HepG2 (cell line): Measurements from ENCODE around the gene TXNDC11. TPM values are rescaled to one million over a fixed set of nuclear protein-coding genes. Genes with fewer than 3 reads are reported as not detected.

Experiments
- ATF6 ChIP-seq: sonication (generic); formaldehyde crosslinking; conservative IDR thresholded peaks from 2 replicates; pipeline ENCODE4 v1.4.0; 2020; ENCODE audit warnings: missing genetic modification reagents
- HES4 ChIP-seq: sonication (generic); formaldehyde crosslinking; IDR thresholded peaks from 2 replicates; pipeline ENCODE4 v1.9.0; 2021; ENCODE audit warnings: mild to moderate bottlenecking, missing genetic modification reagents, borderline replicate concordance
- KLF6 ChIP-seq: IDR thresholded peaks from 2 replicates; pipeline ENCODE4 v1.8.0; 2016; ENCODE audit warnings: missing biosample characterization, missing genetic modification reagents
- MXD3 ChIP-seq: IDR thresholded peaks from 2 replicates; pipeline ENCODE4 v1.6.1; 2016; ENCODE audit warnings: mild to moderate bottlenecking, missing biosample characterization, missing genetic modification reagents
- MXI1 ChIP-seq: IDR thresholded peaks from 3 replicates; pipeline ENCODE4 v1.6.1; 2012; ENCODE audit warnings: low read depth, low read length, inconsistent platforms, borderline replicate concordance
- NFIB ChIP-seq: sonication (generic); formaldehyde crosslinking; IDR thresholded peaks from 2 replicates; pipeline ENCODE4 v1.9.0; 2021; ENCODE audit warnings: missing genetic modification reagents, mild to moderate bottlenecking, borderline replicate concordance
- TARDBP ChIP-seq: sonication (generic); formaldehyde crosslinking; IDR thresholded peaks from 2 replicates; pipeline ENCODE4 v1.8.0; 2022; ENCODE audit warnings: mild to moderate bottlenecking, missing genetic modification reagents
- TCF12 ChIP-seq, 2 experiments: fragments of 450-650 bp in 1 of 2; sonication (generic) in 1 of 2; formaldehyde crosslinking in 1 of 2; IDR thresholded peaks; 2 replicates each; pipeline versions ENCODE4 v1.6.1 to v1.8.0; 2017 to 2022; ENCODE audit warnings: antibody characterized with exemption in 1 of 2, mild to moderate bottlenecking in 1 of 2, missing genetic modification reagents in 1 of 2, moderate library complexity in 1 of 2
- ZBTB4 ChIP-seq: sonication (generic); formaldehyde crosslinking; IDR thresholded peaks from 2 replicates; pipeline ENCODE4 v1.4.0; 2020; ENCODE audit warnings: missing genetic modification reagents, mild to moderate bottlenecking, borderline replicate concordance
- ZNF510 ChIP-seq: sonication (generic); formaldehyde crosslinking; IDR thresholded peaks from 2 replicates; pipeline ENCODE4 v1.4.0; 2020; ENCODE audit warnings: low read depth, mild to moderate bottlenecking, missing genetic modification reagents
- ZNF749 ChIP-seq: sonication (generic); formaldehyde crosslinking; IDR thresholded peaks from 2 replicates; pipeline ENCODE4 v1.8.0; 2022; ENCODE audit warnings: mild to moderate bottlenecking, missing genetic modification reagents, moderate library complexity, borderline replicate concordance
- polyA plus RNA-seq, 8 experiments: library from polyadenylated mRNA; depleted of rRNA in 3 of 8; stranded (reverse) in 7 of 8; unstranded in 1 of 8; fragments of >200 nt; fragmentation: Illumina TruSeq in 4 of 8; extraction: Trizol in 4 of 8; gene quantifications; 2 replicates each; pipeline versions ENCODE4 v1.2.1 to v1.2.3, GENCODE V29; 2011 to 2016; ENCODE audit warnings: low read depth in 4 of 8, missing spikeins in 1 of 8, mixed read lengths in 1 of 8; ENCODE audit not compliant: insufficient read depth in 1 of 8
- total RNA-seq, 5 experiments: library from RNA; depleted of rRNA; stranded (reverse); fragments of >200 nt; fragmentation: Illumina TruSeq; extraction: Trizol; gene quantifications; 2 replicates each; pipeline ENCODE4 v1.2.3, GENCODE V29; 2016; ENCODE audit warnings: low read depth in 1 of 5
- TF ChIP-seq, protein P1 (sequence below): sonication (generic); formaldehyde crosslinking; IDR thresholded peaks from 2 replicates; pipeline ENCODE4 v1.8.1; 2023; ENCODE audit warnings: missing genetic modification reagents, mild to moderate bottlenecking, borderline replicate concordance
- TF ChIP-seq, protein P2 (sequence below): sonication (generic); formaldehyde crosslinking; IDR thresholded peaks from 2 replicates; pipeline ENCODE4 v1.4.0; 2020; ENCODE audit warnings: missing genetic modification reagents
- TF ChIP-seq, protein P3 (sequence below): sonication (generic); formaldehyde crosslinking; IDR thresholded peaks from 2 replicates; pipeline ENCODE4 v1.4.0; 2020; ENCODE audit warnings: missing genetic modification reagents, low read depth, mild to moderate bottlenecking, borderline replicate concordance
- TF ChIP-seq, protein P4 (sequence below), 2 experiments: sonication (generic) in 1 of 2; formaldehyde crosslinking in 1 of 2; IDR thresholded peaks; 2 replicates each; pipeline versions ENCODE4 v1.4.0 to v1.6.1; 2018 to 2020; ENCODE audit warnings: missing genetic modification reagents in 2 of 2, borderline replicate concordance in 1 of 2, low read depth in 1 of 2, mild to moderate bottlenecking in 1 of 2, missing biosample characterization in 1 of 2

TXNDC11 gene
- total and polyA plus RNA-seq, 2 of the 13 experiments (the other 11 are each of a cell fraction or from before 2014, with no cell fraction given): 74.9 to 123 TPM

DNA sequence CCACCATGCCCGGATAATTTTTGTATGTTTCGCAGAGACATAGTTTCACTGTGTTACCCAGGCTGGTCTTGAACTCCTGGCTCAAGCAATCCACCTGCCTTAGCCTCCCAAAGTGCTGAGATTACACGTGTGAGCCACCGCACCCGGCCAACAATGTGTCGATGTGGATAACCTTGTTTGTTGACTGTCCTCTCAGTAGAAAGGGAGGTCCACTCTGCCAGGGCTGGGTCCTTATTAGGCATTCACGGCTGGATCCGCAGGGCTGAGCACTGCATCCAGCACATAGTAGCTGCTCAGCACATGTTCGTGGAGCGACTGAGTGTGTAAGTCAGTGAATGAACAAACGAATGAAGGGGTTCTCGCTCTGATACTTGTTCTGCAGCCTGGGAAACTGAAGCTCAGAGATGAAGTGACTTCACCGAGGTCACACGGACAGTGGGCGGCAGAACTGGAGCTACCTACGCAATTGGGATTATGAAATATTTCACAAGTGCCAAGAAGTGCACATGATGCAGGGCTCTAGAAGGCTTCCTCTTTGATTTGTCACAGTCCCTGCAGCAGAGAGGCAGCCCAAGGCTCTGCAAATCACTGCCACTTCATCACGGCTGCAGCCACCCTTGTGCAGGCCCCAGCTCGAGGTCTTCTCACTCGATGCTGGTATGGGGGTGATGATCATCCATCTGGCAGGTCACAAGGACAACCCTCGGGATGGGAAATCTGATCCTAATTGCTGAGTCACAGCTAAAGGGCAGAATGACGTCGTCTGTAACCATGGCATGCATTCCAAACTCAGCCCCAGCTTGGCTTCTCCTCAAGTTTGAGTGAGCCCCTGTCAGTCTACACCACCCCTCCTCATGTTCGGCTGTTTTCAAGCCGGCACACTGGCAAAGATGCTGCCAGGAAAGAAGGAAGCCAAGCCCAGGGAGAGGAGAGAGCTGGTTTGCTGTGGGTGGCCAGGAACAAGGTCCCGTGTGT, 102.4 kb downstream of the TXNDC11 start (continued):
- peak; percentile 83; the same call in 1 of the 2 replicates for TF ChIP-seq TARDBP
- no peak for TF ChIP-seq MXI1
- TF ChIP-seq ATF6 (CRISPR knock-in tag): no peak
- TF ChIP-seq MXD3 (CRISPR knock-in tag): 0 out of 2 replicates have a peak, but pooled peaks have one; percentile 63
- no peak for TF ChIP-seq NFIB (CRISPR knock-in tag)
- TF ChIP-seq ZNF749 (CRISPR knock-in tag): no peak
- TF ChIP-seq, protein P1, sequence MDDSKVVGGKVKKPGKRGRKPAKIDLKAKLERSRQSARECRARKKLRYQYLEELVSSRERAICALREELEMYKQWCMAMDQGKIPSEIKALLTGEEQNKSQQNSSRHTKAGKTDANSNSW (CRISPR knock-in tag): 0 out of 2 replicates have a peak, but pooled peaks have one; percentile 90
- TF ChIP-seq, protein P2, sequence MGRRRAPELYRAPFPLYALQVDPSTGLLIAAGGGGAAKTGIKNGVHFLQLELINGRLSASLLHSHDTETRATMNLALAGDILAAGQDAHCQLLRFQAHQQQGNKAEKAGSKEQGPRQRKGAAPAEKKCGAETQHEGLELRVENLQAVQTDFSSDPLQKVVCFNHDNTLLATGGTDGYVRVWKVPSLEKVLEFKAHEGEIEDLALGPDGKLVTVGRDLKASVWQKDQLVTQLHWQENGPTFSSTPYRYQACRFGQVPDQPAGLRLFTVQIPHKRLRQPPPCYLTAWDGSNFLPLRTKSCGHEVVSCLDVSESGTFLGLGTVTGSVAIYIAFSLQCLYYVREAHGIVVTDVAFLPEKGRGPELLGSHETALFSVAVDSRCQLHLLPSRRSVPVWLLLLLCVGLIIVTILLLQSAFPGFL (CRISPR knock-in tag): no peak
- no peak for TF ChIP-seq HES4 (CRISPR knock-in tag)
- peak; percentile 64; the same call in 1 of the 2 replicates for TF ChIP-seq ZBTB4 (CRISPR knock-in tag)
- TF ChIP-seq ZNF510 (CRISPR knock-in tag): no peak
- peak; percentile 84; the same call in 1 of the 2 replicates for TF ChIP-seq KLF6 (CRISPR knock-in tag)
- TF ChIP-seq, protein P3, sequence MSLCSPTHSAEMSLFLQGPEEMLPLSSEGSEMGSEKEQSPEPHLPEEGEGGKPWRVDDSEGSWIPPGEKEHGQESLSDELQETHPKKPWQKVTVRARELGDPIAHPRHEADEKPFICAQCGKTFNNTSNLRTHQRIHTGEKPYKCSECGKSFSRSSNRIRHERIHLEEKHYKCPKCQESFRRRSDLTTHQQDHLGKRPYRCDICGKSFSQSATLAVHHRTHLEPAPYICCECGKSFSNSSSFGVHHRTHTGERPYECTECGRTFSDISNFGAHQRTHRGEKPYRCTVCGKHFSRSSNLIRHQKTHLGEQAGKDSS: peak; percentile 32; the same call in 1 of the 2 replicates
- TF ChIP-seq, protein P4, sequence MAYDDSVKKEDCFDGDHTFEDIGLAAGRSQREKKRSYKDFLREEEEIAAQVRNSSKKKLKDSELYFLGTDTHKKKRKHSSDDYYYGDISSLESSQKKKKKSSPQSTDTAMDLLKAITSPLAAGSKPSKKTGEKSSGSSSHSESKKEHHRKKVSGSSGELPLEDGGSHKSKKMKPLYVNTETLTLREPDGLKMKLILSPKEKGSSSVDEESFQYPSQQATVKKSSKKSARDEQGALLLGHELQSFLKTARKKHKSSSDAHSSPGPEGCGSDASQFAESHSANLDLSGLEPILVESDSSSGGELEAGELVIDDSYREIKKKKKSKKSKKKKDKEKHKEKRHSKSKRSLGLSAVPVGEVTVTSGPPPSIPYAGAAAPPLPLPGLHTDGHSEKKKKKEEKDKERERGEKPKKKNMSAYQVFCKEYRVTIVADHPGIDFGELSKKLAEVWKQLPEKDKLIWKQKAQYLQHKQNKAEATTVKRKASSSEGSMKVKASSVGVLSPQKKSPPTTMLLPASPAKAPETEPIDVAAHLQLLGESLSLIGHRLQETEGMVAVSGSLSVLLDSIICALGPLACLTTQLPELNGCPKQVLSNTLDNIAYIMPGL (CRISPR knock-in tag; IDR thresholded peaks at IDR 0.05; ENCODE audit: borderline replicate concordance in 1 of 2, low read depth in 1 of 2): 0 out of 4 replicates have a peak, but pooled peaks of 1 of the 2 experiments have one; percentile 66
- no peak for TF ChIP-seq TCF12 (IDR thresholded peaks at IDR 0.05)
- TF ChIP-seq TCF12 (CRISPR knock-in tag; IDR thresholded peaks at IDR 0.05): no peak
